SK-N-SH (cell line): ENCODE measurements around the gene M6PR.
"Not testable (repeated sequence)": the region's sequence is repeated elsewhere in the genome, so short reads cannot be mapped to it uniquely, and the experiment has no call there.

Experiments used
- RFX5 ChIP-seq: IDR thresholded peaks from 2 replicates; pipeline ENCODE4 v1.6.1; 2012; ENCODE audit warnings: mild to moderate bottlenecking, improper control_type of control experiment, low read length
- TF ChIP-seq, protein P1 (sequence below): fragments of 200-600 bp; sonication (generic); IDR thresholded peaks from 2 replicates; pipeline ENCODE4 v1.6.1; 2017; ENCODE audit warnings: antibody characterized with exemption, mild to moderate bottlenecking, moderate library complexity

DNA sequence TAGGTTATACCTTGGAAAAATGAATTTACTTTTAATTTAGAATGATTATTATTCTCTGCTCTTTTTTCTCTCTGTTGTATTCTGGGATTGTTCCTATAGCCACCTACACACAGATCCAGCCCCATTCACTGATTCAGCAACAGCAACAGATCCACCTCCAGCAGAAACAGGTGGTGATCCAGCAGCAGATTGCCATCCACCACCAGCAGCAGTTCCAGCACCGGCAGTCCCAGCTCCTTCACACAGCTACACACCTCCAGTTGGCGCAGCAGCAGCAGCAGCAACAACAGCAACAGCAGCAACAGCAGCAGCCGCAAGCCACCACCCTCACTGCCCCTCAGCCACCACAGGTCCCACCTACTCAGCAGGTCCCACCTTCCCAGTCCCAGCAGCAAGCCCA is 17.0 kb downstream of the M6PR start:
- TF ChIP-seq, protein P1, sequence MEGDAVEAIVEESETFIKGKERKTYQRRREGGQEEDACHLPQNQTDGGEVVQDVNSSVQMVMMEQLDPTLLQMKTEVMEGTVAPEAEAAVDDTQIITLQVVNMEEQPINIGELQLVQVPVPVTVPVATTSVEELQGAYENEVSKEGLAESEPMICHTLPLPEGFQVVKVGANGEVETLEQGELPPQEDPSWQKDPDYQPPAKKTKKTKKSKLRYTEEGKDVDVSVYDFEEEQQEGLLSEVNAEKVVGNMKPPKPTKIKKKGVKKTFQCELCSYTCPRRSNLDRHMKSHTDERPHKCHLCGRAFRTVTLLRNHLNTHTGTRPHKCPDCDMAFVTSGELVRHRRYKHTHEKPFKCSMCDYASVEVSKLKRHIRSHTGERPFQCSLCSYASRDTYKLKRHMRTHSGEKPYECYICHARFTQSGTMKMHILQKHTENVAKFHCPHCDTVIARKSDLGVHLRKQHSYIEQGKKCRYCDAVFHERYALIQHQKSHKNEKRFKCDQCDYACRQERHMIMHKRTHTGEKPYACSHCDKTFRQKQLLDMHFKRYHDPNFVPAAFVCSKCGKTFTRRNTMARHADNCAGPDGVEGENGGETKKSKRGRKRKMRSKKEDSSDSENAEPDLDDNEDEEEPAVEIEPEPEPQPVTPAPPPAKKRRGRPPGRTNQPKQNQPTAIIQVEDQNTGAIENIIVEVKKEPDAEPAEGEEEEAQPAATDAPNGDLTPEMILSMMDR, result not testable (repeated sequence)
- not testable (repeated sequence) for TF ChIP-seq RFX5
